Measurements from ENCODE around the gene PRDM4. TPM values are rescaled to one million over a fixed set of nuclear protein-coding genes. Genes with fewer than 3 reads are reported as not detected.

Gene PRDM4
- total RNA-seq, 1 experiment from 2014 or later: 31.5 TPM

DNA sequence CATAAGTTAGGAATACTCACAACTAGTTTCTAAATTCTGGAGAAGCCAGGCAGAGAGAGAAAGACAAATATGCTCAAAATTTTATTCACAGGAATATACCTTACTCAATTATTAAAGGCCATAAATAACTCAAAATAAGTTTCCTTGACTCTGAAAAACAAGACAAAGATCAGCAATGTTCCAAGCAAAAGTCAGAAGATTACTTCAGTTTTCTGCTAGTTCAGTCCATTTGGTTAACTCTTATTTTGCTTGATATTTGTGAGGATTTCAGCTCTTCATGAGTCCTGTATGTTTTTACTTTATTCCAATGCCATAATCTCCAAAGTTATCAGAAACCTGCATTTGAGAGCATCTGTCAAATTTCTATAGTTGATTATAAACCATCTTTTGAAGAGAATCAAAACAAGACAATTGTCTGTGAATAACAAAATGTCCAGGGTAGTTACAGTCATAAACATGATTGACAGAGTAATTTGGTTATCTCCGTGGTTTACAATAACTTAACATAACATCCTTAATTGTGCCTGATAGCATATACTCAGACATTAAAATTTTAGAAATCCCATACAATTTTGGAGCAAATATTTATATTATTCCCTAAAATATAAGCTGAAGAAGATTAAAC lies 30.6 kb upstream of the PRDM4 start:
- no peaks in the 10 kb centered on the region for H3K4me1 ChIP-seq (ENCODE audit: low read length)
- no peaks in the 10 kb centered on the region for H3K9me3 ChIP-seq (ENCODE audit: low read length)
- H3K9me2 ChIP-seq (replicated peaks; ENCODE audit: insufficient read depth, low read length): no peaks in the 10 kb centered on the region
- no peaks in the 10 kb centered on the region for H3K36me3 ChIP-seq (ENCODE audit: insufficient read depth, low read length)
- no peak overlapping the region for H2AFZ ChIP-seq (ENCODE audit: low read length)
- H3K27me3 ChIP-seq (ENCODE audit: low read length): no peaks in the 10 kb centered on the region
- no peaks in the 10 kb centered on the region for H3K79me2 ChIP-seq (ENCODE audit: low read length)
- no peak for DNase-seq
- no peak overlapping the region for H3K4me2 ChIP-seq (ENCODE audit: low read depth, low read length, poor library complexity, severe bottlenecking)
- no peak overlapping the region for H3K27ac ChIP-seq (ENCODE audit: low read length)
- H3K9ac ChIP-seq (ENCODE audit: low read length): no peak overlapping the region
- no peaks in the 10 kb centered on the region for H4K20me1 ChIP-seq (ENCODE audit: insufficient read depth, low read depth, low read length)
- H3K4me3 ChIP-seq (ENCODE audit: low read length): no peak overlapping the region

DNA sequence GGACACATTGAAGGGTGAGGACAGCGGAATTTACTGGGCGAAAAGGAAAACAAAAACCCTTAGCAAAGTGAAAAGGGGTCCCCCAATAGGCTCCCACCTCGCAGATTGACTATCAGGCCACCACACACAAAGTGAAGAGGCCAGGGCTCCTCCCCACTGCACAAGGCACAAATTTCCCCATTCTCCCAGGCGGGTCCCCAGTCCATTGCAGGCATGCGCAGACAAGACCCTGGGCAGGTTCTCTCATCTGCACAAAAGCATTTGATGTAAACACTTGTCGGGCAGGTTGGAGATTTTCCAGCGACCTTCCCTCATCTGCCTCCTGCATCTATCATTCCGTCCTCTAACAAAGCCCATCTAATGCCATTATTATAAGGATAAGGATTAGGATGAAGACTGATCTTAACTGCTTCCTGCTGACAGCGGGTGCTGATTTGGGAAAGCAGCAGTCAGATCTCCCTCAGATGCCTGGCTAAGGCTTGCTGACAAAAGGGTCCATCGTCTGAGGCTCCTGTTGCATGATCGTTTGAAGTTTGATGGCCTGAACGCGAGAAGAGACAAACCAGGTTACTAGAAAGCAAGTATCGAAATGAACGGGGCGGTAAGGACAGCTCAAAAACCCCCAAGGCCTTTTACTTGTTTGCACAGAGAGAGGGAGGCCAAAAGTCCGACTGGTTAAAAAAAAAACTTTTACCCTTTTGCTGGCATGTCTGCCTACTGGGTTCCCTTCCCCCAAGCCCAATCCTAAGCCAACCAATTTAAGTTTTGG lies 27.9 kb upstream of the PRDM4 start:
- H3K9me3 ChIP-seq (ENCODE audit: low read length): no peaks in the 10 kb centered on the region
- H3K9ac ChIP-seq (ENCODE audit: low read length): no peak overlapping the region
- peaks cover 4% of the 10 kb centered on the region for H3K4me1 ChIP-seq (ENCODE audit: low read length)
- H3K4me3 ChIP-seq (ENCODE audit: low read length): no peak overlapping the region
- no peak overlapping the region for H3K4me2 ChIP-seq (ENCODE audit: low read depth, low read length, poor library complexity, severe bottlenecking)
- no peaks in the 10 kb centered on the region for H3K9me2 ChIP-seq (replicated peaks; ENCODE audit: insufficient read depth, low read length)
- H3K27ac ChIP-seq (ENCODE audit: low read length): no peak overlapping the region
- no peak overlapping the region for H2AFZ ChIP-seq (ENCODE audit: low read length)
- DNase-seq: no peak
- no peaks in the 10 kb centered on the region for H3K79me2 ChIP-seq (ENCODE audit: low read length)
- H4K20me1 ChIP-seq (ENCODE audit: insufficient read depth, low read depth, low read length): no peaks in the 10 kb centered on the region
- no peaks in the 10 kb centered on the region for H3K36me3 ChIP-seq (ENCODE audit: insufficient read depth, low read length)
- no peaks in the 10 kb centered on the region for H3K27me3 ChIP-seq (ENCODE audit: low read length)

DNA sequence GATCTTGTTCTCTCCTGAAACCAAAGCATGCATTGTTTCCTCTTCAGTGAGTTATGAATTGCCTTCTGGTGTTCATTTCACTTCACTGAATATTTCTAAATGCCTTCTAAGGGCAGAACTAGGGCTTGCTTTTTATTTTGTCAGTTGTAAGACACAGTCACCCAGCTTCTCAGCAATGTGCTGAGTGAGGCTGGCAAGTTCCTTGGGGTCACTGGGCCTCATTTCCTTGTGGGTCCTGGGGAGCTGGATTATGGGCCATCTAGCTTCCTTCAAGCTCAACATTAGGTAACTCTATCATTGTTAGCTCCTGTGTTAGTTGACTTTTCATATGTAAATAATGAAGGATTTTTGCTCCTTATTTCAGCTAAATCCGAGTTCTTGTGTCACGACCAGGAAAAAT lies 27.3 kb upstream of the PRDM4 start:
- no peak overlapping the region for H3K4me2 ChIP-seq (ENCODE audit: low read depth, low read length, poor library complexity, severe bottlenecking)
- H3K9me2 ChIP-seq (replicated peaks; ENCODE audit: insufficient read depth, low read length): no peaks in the 10 kb centered on the region
- H3K9ac ChIP-seq (ENCODE audit: low read length): no peak overlapping the region
- H3K4me3 ChIP-seq (ENCODE audit: low read length): no peak overlapping the region
- no peaks in the 10 kb centered on the region for H3K79me2 ChIP-seq (ENCODE audit: low read length)
- H3K9me3 ChIP-seq (ENCODE audit: low read length): no peaks in the 10 kb centered on the region
- H3K4me1 ChIP-seq (ENCODE audit: low read length): peaks cover 6% of the 10 kb centered on the region
- no peaks in the 10 kb centered on the region for H3K36me3 ChIP-seq (ENCODE audit: insufficient read depth, low read length)
- no peak for DNase-seq
- no peaks in the 10 kb centered on the region for H4K20me1 ChIP-seq (ENCODE audit: insufficient read depth, low read depth, low read length)
- H2AFZ ChIP-seq (ENCODE audit: low read length): no peak overlapping the region
- H3K27ac ChIP-seq (ENCODE audit: low read length): no peak overlapping the region
- H3K27me3 ChIP-seq (ENCODE audit: low read length): no peaks in the 10 kb centered on the region

DNA sequence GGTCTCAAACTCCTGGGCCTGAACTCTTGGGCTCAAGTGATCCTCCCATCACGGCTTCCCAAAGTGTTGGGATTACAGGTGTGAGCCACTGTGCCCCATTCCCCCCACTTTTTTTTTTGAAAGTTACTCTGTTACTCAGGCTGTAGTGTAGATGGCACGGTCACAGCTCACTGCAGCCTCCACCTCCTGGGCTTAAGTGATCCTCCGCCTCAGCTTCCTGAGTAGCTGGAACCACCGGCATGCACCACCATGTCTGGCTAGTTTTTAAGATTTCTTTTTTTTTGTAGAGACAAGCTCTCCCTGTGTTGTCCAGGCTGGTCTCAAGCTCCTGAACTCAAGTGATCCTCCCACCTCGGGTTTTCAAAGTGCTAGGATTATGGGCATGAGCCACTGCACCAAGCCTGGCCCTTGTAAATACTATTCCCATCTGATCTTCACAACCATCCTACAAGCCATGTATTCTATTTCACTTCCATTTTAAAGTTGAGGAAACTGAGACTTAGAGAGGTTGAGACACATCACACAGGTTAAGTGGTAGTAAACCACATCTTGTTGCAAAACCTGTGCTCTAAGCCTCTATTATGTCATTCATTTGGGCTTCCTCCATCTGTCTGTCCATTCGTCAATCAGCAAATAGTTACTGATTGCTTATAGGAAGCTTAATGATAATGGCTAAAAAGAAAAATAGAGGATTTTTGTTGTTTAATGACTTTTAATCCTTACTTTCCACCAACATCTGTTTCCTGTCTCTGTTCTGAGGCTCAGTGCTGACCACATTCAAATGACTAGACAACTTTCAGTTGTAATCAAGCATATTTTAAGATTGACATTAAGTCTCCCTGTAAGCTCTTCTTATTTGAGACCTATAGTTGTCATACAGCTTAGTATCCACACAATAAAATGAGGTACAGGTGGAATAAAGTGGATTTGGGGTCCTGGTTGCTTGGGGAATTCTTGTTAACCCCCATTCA lies 22.8 kb upstream of the PRDM4 start:
- DNase-seq: no peak
- Histone ChIP-seq H3K79me2 (ENCODE audit: low read length) (no peaks in the 10 kb centered on the region), H3K27me3 (ENCODE audit: low read length) (no peaks in the 10 kb centered on the region), H3K9ac (ENCODE audit: low read length) (no peak overlapping the region), H2AFZ (ENCODE audit: low read length) (no peak overlapping the region), H3K27ac (ENCODE audit: low read length) (no peak overlapping the region), H3K4me2 (ENCODE audit: low read depth, low read length, poor library complexity, severe bottlenecking) (no peak overlapping the region), H3K36me3 (ENCODE audit: insufficient read depth, low read length) (no peaks in the 10 kb centered on the region), H4K20me1 (ENCODE audit: insufficient read depth, low read depth, low read length) (no peaks in the 10 kb centered on the region), H3K9me2 (replicated peaks; ENCODE audit: insufficient read depth, low read length) (no peaks in the 10 kb centered on the region), H3K4me3 (ENCODE audit: low read length) (no peak overlapping the region), H3K4me1 (ENCODE audit: low read length) (peaks cover 6% of the 10 kb centered on the region), H3K9me3 (ENCODE audit: low read length) (no peaks in the 10 kb centered on the region)

DNA sequence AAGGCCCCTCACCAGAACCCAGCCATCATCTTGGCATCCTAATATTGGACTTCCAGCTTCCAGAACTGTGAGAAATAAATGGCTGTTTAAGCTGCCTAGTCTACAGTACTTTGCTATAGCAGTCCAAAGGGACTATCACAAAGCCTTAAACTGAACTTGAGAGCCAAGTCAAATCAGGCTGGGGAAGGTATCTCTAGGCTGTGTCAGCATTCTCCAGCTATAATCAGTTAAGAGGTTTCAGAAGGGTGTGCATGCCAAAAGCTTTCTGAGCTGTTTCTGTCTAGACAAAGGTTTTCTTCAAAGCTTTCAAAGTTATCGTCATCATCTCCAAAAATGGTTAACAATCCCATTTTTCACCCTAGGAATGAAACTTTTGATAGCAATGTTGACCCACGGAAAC lies 21.1 kb upstream of the PRDM4 start:
- H3K4me1 ChIP-seq (ENCODE audit: low read length): peaks cover 6% of the 10 kb centered on the region
- no peaks in the 10 kb centered on the region for H4K20me1 ChIP-seq (ENCODE audit: insufficient read depth, low read depth, low read length)
- no peaks in the 10 kb centered on the region for H3K79me2 ChIP-seq (ENCODE audit: low read length)
- no peaks in the 10 kb centered on the region for H3K27me3 ChIP-seq (ENCODE audit: low read length)
- H3K9ac ChIP-seq (ENCODE audit: low read length): no peak overlapping the region
- no peaks in the 10 kb centered on the region for H3K9me2 ChIP-seq (replicated peaks; ENCODE audit: insufficient read depth, low read length)
- no peak overlapping the region for H2AFZ ChIP-seq (ENCODE audit: low read length)
- no peak overlapping the region for H3K4me2 ChIP-seq (ENCODE audit: low read depth, low read length, poor library complexity, severe bottlenecking)
- H3K27ac ChIP-seq (ENCODE audit: low read length): no peak overlapping the region
- no peaks in the 10 kb centered on the region for H3K9me3 ChIP-seq (ENCODE audit: low read length)
- DNase-seq: no peak
- no peaks in the 10 kb centered on the region for H3K36me3 ChIP-seq (ENCODE audit: insufficient read depth, low read length)
- H3K4me3 ChIP-seq (ENCODE audit: low read length): no peak overlapping the region

DNA sequence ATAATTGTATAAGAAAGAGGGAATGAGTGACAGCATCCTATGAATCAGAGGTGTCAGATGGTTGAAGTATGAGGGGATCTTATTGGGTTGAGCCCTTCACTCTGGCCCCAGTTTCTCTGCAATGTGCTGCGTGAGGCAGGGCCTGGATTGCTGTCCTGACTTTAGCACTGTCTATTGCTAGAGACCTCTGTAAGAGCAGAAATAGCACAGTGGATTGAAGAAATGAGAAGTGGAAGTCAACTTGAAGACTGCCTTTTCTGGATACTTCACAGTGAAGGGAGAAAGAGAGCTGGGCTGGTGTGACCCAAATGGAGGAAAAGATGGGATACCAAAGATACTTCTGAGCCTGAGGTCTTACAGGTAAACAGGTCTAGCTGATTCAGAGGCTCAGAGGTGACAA lies 19.4 kb upstream of the PRDM4 start:
- Histone ChIP-seq H3K4me3 (ENCODE audit: low read length) (no peak overlapping the region), H2AFZ (ENCODE audit: low read length) (no peak overlapping the region), H4K20me1 (ENCODE audit: insufficient read depth, low read depth, low read length) (no peaks in the 10 kb centered on the region), H3K9ac (ENCODE audit: low read length) (no peak overlapping the region), H3K27ac (ENCODE audit: low read length) (no peak overlapping the region), H3K9me3 (ENCODE audit: low read length) (no peaks in the 10 kb centered on the region), H3K36me3 (ENCODE audit: insufficient read depth, low read length) (no peaks in the 10 kb centered on the region), H3K4me1 (ENCODE audit: low read length) (peaks cover 6% of the 10 kb centered on the region), H3K9me2 (replicated peaks; ENCODE audit: insufficient read depth, low read length) (no peaks in the 10 kb centered on the region), H3K4me2 (ENCODE audit: low read depth, low read length, poor library complexity, severe bottlenecking) (no peak overlapping the region), H3K79me2 (ENCODE audit: low read length) (no peaks in the 10 kb centered on the region), H3K27me3 (ENCODE audit: low read length) (no peaks in the 10 kb centered on the region)
- no peak for DNase-seq

DNA sequence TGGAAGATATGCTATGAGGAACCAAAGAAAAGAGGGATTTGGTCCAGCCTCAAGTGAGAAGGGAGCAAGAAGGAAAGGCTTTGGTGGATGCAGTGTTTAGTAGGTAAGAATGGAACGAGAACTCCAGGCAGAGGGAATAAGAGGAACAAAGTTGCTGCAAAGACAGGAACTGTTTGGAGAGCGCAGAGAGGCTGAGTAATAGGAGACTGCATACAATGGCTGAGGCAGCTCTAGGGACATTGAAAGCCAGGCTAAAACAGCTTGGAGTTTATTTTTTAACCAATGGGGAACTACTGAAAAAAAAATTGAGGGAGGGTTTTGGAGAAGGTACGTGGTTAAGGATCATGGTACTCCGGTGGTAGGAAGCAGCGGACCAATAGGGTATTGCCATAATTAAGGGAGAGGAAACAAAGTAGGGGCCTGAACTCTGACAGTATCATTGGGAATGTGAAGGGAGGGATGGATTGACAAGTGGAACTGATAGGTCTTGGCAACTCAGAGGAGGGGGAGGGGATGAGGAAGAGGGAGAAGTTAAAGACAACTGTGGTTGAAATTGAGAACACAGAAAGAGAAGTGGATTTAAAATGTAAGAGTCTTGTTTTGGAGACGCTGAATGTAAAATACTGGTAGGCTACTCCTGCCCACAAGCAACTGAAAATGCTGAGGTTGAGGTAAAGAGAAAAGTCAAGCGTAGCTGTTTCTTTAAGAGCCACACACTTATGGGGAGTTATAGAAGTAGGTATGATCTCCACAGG lies 18.3 kb upstream of the PRDM4 start:
- peaks cover 6% of the 10 kb centered on the region for H3K4me1 ChIP-seq (ENCODE audit: low read length)
- no peak overlapping the region for H3K9ac ChIP-seq (ENCODE audit: low read length)
- H3K4me3 ChIP-seq (ENCODE audit: low read length): no peak overlapping the region
- H3K27ac ChIP-seq (ENCODE audit: low read length): no peak overlapping the region
- H3K4me2 ChIP-seq (ENCODE audit: low read depth, low read length, poor library complexity, severe bottlenecking): no peak overlapping the region
- H3K36me3 ChIP-seq (ENCODE audit: insufficient read depth, low read length): no peaks in the 10 kb centered on the region
- no peaks in the 10 kb centered on the region for H3K9me2 ChIP-seq (replicated peaks; ENCODE audit: insufficient read depth, low read length)
- H4K20me1 ChIP-seq (ENCODE audit: insufficient read depth, low read depth, low read length): no peaks in the 10 kb centered on the region
- H3K9me3 ChIP-seq (ENCODE audit: low read length): no peaks in the 10 kb centered on the region
- H3K79me2 ChIP-seq (ENCODE audit: low read length): no peaks in the 10 kb centered on the region
- H3K27me3 ChIP-seq (ENCODE audit: low read length): no peaks in the 10 kb centered on the region
- no peak for DNase-seq
- no peak overlapping the region for H2AFZ ChIP-seq (ENCODE audit: low read length)

Data from Karpas-422 (cell line).